ENCODE data around the gene RNF141.

RNF141 gene, protein sequence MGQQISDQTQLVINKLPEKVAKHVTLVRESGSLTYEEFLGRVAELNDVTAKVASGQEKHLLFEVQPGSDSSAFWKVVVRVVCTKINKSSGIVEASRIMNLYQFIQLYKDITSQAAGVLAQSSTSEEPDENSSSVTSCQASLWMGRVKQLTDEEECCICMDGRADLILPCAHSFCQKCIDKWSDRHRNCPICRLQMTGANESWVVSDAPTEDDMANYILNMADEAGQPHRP

DNA sequence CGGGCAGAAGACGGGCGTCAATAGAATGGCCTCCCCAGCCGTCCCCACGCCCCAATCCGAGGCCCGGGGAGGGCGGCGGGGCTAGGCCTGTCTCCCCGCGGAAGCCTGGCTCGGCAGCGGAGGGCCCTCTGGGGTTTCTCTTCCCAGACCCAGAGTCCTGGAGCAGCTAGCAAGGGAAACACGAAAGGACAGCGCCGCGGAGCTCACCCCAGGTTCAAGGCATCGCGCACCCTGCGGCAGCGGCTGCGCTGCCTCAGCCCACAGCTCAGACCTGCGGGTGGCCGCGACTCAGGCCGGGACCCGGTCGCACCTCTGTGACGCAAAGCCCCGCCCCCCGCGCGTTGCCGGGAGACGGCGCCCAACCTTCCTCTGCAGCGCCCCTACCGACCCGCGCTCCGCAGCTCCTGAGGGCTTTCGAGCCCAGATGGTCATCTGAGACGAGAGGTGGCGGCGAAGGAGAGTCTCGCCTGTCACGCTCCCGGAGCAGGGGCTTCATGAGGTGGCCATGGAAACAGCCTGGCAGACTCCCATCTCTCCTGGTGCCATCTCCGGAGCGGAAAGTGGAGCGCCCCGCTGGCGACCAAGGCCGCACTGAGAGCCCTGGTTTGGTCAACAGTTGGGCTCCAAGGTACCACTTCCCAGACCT lies at the start of gene RNF141:
Gene RNF141 (minus strand): TSS at position 273 of the 646 bp plus-strand sequence. CDS start 7,029 bp downstream, outside the sequence.
- DNase-seq (ENCODE audit: low read depth) = peak; percentile 95

DNA sequence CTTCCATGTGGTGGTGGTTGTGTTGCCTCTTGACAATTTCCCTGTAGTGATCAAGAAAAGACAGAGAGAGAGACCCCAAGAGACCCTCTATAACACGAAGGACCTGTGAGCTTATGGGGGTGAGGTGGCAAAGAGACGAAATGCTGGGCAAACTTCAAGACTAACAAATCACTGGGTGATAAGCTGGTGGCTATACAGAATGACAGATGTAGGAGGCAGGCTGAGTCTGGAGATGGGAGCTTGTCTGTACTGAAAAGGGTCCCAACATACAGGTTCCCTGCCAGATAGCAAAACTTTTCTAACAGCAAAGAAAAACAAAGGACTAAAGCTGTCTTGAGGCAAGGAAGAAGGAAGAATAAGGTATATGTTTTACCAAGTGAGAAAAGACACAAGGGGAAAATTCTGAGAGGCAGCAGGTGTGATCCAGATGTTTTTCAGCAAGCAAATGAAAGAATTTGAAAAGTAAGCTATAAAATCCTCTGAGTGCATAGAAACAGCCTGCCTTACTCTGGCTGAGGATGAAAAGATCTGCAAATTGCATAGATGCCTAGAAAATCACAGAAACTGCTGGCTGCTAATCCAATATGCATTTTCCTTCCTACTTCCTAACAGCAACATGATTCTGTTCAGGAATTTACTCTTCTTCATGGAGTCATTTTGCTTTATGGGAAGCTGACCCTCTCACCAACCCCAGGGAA lies 49.4 kb upstream of the RNF141 start:
- DNase-seq (ENCODE audit: low read depth) = no peak

DNA sequence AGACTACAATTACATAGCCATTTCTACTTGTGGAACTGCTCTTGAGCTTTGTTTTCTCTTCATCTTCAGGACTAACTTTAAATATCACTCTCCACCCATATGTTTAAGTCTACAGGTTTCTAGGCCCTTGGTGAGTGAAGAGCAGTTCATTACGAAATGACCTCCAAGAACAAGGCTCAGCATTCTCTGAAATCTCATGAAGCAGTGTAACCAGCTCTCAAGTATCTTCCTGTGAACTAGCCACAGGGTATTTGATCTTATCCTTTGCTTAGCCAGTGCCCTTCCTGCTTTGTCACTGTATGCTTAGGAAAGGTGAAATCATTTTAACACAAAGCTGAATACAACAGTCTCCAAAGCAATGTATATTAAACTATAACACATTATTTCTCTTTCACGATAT lies 47.9 kb upstream of the RNF141 start:
- no peak for DNase-seq (ENCODE audit: low read depth)

DNA sequence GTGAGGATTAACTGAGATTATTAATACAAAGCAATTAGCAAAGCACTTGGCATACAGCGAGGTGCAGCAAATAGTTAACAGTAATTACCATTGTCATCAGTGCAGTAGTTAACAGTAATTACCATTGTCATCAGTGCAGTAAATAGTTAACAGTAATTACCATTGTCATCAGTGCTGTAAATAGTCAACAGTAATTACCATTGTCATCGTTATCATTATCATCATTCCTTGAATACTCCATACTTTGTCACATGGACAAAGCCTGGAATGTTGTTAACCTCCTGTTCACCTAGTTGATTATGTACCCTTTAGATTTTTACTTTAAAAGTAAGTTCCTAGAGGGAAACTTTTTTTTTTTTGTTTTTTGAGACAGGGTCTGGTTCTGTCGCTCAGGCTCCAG lies 47.0 kb upstream of the RNF141 start:
- DNase-seq (ENCODE audit: low read depth) = no peak

DNA sequence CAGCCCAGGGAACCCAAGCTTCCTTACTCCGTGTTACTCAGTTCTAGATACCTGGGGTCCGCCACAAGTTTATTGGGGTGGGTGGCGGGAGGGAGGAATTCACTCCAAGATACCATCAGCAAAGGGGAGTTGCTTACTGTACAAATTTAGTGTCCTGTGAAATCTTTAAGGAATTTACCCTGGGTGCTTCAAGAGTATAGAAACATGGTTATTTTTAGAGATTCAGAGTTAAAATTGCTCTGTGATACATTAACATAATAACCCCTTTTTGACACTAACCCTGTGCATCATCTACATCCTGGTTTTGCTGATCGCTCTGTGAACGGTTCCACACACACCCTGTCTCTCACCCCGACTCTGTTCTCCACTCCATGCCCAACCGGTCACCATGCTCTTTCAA lies 46.4 kb upstream of the RNF141 start:
- DNase-seq (ENCODE audit: low read depth) = no peak

DNA sequence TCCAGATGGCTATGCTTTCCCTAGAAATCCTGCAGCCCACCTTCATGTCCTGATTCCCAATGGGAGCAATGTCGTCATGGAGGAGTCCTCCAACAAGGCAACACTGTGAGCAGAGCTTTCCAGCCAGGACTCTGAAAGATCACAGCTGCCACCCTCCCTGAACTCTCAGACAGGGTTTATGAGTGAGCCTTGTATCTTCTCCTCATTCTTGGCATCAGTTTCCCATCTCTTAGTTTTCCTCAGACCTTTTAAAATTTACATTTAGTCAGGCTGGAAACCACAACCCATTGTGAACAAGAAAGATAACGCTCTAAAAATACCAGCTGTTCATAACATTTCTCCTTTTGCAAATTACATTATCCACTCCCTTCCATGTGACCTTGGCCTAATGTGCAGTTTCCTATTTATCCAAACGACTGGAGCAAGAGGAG lies 43.1 kb upstream of the RNF141 start:
- DNase-seq (ENCODE audit: low read depth) = no peak

DNA sequence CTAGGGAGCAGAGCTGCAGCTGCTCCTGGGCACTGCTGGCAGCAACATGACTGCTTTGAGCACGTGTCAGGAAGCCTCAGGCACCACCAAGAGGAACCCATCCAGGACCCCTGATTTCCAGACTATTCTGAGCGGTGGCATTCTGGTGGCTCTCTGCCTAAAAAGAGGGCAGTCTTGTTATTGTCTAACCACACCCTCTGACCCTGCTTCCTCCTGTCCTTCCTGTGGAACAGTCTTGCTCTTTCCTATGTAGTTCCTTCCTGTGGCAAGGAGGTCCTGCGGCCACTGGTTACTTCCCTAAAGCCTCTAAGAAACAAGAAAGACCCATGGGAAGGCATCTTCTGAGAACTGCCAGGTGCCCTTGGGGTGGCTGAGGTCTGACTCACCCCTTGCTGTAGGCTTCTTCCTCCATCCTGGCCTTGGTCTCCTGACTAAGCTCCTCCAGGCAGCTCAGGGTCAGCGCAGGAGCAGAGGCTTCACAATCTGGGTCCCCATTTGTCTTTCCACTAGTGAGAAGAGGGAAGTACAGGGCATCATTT lies 40.6 kb upstream of the RNF141 start:
- no peak for DNase-seq (ENCODE audit: low read depth)

DNA sequence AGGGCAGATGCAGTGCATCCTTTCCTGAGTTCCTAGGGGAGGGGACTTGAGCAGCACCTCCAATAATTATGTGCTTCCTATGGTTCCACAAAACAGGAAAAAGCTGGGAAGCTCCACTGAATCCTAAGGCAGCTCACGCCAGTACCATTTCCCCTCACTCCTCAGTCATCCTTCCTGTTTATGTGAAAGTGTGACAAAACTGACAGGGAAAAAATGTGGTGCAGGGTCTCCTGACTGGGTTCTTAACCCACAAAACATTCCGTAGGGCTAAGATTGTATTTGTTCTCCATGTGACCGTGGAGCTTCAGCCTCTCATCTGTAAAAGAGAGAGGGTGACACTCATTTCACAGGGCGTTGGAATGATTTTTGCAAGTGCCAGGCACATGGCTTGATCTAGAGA lies 39.6 kb upstream of the RNF141 start:
- no peak for DNase-seq (ENCODE audit: low read depth)

DNA sequence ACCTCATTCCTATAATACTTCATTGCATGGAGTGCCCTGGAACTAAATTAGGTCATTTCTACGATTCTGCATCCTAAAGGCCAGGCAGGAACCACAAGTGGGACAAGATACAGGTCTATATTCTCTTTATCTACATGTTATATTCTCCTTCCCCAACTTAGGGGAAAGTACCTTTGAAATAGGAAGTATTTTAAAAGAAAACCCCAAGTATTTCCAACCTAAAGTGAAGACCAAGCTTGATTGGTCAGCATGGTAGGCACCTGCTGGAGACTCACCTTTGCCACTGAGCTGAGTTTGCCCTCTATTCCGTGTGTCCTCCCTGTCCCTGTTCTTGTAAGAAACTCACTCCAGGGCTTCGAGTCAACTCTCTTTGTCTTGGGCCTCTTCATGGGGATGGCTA lies 38.7 kb upstream of the RNF141 start:
- DNase-seq (ENCODE audit: low read depth) = no peak

DNA sequence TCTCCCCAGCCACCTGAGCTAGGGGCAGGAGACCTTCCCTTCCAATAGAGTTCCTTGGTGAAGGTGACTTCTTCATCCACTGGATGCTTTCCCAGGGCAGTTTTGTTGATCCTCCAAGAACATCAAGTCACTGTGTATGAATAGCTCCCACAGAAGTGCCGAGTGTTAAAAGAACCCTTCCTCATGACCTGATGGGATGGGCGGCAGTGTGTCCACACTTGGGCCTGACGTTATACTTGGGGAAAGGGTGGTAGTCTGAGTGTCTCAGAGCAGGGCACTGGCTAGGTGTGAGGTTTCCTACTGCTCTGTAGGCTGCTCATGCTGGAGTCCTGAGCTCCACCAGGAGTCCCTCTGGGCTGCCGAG lies 35.0 kb upstream of the RNF141 start:
- DNase-seq (ENCODE audit: low read depth) = no peak

DNA sequence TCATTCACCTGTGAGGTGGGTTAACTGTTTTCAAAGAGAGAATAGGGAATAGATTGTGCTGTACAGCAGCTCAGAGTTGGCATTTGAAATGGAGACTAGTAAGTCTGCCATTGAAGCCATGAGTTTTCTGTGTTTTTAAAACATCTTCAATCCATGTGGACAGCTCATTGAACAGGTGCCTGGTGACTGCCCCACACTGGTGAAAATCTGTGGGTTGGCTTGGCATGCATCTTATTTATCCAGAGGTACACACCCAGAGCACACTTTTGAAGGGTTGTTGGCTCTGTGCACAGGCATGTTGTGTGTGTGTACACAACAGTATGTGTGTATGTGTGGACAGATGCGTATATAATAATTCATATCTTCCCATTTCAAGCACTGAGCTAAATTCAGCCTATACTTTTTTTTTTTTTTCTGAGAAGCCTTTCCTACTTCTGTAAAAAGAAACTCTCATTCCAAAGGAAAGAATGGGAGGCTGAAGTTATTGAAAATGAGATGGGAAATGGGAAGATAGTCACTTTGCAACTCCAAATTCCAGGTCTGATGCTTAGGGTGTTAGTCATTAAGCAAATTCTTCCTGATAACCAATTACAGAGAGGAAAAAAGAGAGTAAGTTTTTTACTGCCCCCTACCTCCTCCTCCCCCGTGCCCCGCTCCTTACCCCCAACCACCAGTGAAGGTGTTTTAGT lies 34.5 kb upstream of the RNF141 start:
- DNase-seq (ENCODE audit: low read depth) = no peak

DNA sequence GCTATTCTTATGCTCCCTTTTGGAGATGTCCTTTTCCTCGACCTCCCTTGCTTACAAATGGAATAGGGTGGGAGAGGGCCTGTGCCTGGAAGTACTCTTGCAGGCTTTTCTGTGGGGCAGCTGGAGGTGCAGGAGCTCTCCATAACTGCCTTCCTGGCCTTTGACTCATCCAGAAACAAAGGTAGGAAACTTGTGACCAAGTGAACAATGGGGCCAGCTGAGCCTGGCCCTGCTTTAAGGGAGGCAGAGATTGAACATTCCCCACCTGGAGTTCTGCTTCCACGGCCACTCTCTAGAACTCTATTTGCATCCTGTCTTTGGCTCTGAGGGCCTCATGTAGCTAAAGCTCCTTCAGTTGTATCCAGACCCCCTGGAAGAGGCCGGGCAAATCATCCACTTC lies 32.6 kb upstream of the RNF141 start:
- DNase-seq (ENCODE audit: low read depth) = no peak

DNA sequence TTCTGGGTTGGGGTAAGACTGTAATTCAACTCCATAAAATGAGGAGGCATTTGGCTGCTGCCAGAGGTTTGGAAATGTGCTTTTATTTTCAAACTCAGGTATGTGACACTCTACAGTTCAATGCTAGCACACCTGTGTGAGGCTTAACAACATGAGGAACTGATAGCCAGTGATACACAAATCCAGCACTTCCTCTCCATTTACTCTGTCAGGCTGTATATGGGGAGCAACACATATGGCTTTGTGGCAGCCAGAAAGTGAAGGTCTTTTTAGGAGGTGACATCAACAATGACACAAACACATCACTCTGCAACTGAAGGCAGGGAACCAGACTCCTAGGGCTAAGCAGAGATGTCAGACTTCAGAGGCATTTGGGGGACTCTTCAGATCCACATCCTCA lies 32.0 kb upstream of the RNF141 start:
- DNase-seq (ENCODE audit: low read depth) = no peak

DNA sequence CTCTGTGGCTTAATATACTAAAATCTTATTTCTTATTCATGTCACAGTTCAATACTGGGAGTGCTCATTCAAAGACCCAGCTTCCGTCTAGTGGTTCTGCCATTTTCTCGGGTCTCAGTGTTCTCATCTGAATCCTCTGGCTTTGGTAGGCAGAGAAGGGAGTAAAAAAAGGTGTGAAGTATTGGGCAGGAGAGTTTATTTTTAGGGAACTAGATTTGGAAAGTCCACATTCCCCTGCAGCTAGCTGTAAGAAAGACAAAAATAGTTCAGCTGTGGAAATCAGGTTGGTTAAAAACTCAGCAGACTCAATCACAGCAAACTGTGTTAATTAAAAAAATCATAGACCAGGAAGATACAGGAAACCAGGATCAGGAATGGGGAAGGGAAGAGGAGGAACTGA lies 31.5 kb upstream of the RNF141 start:
- DNase-seq (ENCODE audit: low read depth) = no peak

DNA sequence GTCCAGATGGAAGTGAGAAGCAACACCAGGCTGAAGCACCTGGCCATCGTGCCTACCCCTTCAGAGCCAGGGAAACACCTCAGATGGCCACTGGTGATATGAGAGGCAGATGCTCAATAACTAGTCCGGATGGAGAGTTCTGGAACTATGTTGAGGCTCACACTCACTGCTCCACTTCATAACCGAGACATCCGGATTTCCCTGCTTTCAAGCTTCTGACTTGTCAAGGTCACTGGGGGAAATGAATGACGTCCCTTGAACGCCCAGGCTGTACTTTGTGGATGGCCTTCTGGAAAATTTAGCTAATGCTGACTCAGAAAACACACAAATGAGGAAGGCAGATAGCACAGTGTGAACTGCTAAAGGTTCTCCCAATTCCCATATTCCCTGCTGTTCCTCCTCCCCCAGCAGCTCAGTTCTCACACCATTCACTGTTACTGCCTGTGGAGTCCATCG lies 27.5 kb upstream of the RNF141 start, which contains the start of gene LYVE1:
Gene LYVE1 (minus strand): TSS at position 180 of the 456 bp plus-strand sequence. CDS start 133 bp downstream, at position 47.
- no peak for DNase-seq (ENCODE audit: low read depth)

DNA sequence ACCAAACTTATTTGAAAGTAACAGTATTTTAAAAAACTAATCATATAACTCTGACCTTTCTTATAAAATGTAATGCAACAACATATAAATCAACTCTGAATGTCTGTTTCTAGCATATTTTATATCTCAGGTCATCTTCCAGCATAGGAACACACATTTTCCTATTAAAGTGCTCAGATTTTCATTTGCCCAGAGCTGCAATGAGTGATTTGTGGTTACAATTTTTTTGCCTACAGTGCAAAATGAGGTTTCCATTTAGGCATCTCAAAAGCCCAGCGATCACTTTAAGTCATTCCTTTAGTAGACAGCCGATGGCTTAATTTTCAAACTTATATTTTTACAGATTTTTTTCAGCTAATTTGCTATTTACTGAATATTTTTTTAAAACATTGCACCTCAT lies 26.5 kb upstream of the RNF141 start:
- DNase-seq (ENCODE audit: low read depth) = no peak

DNA sequence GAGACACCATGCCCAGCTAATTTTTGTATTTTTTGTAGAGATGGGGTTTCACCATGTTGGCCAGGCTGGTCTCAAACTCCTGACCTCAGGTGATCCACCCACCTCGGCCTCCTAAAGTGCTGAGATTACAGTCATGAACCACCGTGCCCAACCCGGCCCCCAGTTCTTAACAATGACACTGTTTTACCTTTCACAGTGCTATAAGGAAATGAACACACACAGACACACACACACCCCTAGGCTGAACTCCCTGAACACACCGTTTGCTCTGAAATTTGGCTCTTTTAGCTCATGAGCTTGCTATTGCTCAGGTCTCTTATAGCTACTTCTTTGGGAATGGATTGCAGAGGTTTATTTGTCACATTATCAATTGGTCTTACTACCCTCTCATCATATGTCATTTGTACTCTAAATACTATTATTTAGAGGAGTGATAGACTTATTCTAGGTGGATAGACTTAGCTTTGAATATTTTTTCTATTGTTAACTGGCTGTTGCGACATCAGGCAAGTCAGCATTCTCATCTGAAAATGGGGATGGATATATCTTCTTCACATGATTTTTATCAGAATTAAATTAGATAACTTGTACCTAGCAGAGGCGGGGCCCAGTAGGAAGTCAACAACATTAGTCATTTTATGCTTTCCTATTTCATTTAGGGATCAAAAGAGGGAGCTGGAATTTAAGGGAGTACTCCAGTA lies 25.4 kb upstream of the RNF141 start:
- DNase-seq (ENCODE audit: low read depth) = no peak

DNA sequence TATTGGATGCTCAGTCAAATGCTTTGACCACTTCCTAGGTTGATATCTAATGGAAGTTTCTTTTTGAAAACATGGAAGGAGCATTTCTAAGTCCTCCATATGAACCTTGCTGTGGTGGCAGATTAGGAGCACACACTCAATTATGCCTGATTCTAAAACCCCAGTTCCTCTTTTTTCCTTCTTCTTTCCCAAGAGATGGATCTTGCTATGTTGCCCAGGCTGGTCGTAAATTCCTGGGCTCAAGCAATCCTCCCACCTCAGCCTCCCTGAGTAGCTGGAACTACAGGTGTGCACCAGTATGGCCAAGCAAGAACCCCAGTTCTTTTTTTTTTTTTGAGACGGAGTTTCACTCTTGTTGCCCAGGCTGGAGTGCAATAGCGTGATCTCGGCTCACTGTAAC lies 24.5 kb upstream of the RNF141 start:
- DNase-seq (ENCODE audit: low read depth) = no peak

DNA sequence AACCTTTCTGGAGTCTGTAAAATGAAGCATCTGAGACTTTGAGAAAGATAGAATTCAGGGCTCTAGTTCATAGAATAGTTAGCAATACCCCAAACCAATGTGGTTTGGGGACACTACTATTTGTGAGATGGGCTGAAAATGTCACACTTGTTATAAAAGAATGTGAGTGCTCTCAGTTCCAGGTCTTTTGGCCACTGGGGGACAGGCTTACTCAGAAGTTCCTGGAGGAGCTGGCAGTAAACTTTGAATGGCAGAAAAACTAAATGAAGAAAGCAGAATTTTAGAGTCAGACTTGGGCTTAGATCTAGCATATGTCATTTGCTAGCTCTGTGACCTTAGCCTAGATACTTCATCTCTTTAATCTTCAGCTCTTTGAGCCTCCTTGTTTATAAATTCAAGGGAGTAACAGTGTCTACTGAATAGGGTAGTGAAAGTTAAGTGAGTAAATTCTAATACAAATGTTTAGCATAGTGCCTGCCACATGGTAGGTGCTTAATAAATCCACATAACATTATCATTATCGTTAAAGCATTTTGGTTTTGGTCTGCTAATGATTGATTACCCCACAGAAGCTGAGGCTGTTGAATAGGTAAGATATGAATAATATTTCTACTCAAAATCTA lies 23.8 kb upstream of the RNF141 start:
- DNase-seq (ENCODE audit: low read depth) = no peak

DNA sequence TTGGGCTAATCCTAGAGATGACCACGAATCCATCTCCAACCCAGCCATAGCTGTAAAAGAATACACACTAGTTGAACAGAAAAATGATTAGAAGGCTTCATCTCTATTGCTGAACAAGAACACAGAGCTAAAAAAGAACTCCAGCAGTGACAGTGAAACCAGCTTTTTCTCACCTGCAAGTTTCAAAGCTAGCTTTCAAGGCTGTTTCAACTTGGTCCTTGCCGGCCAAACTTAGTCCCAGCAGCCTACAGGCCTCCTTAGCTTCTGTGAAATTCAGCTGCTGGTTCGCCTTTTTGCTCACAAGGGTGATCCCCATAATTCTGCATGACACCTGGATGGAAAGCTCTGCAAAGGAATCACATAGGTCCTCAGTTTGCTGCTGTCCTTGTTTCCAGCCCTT lies 23.0 kb upstream of the RNF141 start:
- no peak for DNase-seq (ENCODE audit: low read depth)

DNA sequence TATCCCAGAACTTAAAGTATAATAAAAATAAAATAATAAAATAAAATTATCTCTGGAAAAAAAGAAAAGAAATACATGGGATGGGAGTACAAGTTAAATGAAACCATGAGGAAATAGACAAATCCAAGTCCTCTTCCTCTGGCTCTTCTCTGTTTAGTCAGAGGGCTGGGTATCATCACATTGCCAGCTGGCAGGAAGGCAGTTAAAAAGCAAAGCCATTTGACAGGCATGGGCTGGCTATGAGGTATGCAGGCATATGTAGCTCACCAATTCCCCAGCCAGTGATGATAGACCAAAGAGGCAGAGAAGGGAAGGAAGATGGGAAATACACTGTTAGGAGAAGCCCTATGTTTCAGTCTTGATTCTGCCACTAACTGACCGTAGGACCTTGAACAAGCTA lies 21.0 kb upstream of the RNF141 start:
- no peak for DNase-seq (ENCODE audit: low read depth)

Measured in activated T-cell treated with anti-CD3 and anti-CD28 coated beads for 1 hour (primary cell).